Loucy (cell line): Measurements from ENCODE around the gene GPR152.
A peak's percentile ranks its signal among the peaks of the same experiment; 100 is the strongest.

ENCODE experiments used
- H2AFZ ChIP-seq: fragments of 200-600 bp; sonication (generic); 2 replicates; pipeline ENCODE4 v1.6.0; 2016; ENCODE audit warnings: antibody characterized with exemption, mild to moderate bottlenecking, low read length, moderate library complexity
- H3F3A ChIP-seq: fragments of 200-600 bp; 2 replicates; pipeline ENCODE4 v1.6.0; 2016; ENCODE audit warnings: antibody characterized with exemption, low read depth, mild to moderate bottlenecking
- H3K27me3 ChIP-seq: fragments of 200-600 bp; sonication (generic); 2 replicates; pipeline ENCODE4 v1.6.1; 2014; ENCODE audit warnings: low read length, mild to moderate bottlenecking; ENCODE audit not compliant: insufficient read depth, poor library complexity, severe bottlenecking
- H3K36me3 ChIP-seq: fragments of 200-600 bp; sonication (generic); 2 replicates; pipeline ENCODE4 v1.6.1; 2016; ENCODE audit warnings: low read length; ENCODE audit not compliant: insufficient read depth
- H3K4me1 ChIP-seq: fragments of 200-600 bp; sonication (generic); 2 replicates; pipeline ENCODE4 v1.5.1; 2014; ENCODE audit warnings: low read length, mild to moderate bottlenecking; ENCODE audit not compliant: insufficient read depth, poor library complexity, severe bottlenecking
- H3K4me2 ChIP-seq: fragments of 200-600 bp; sonication (generic); 2 replicates; pipeline ENCODE4 v1.6.0; 2014; ENCODE audit warnings: antibody characterized with exemption, low read length, low read depth, mild to moderate bottlenecking; ENCODE audit not compliant: poor library complexity, severe bottlenecking
- H3K4me3 ChIP-seq: fragments of 200-600 bp; sonication (generic); 2 replicates; pipeline ENCODE4 v1.5.1; 2014; ENCODE audit warnings: low read length, mild to moderate bottlenecking, mixed read lengths; ENCODE audit not compliant: poor library complexity, severe bottlenecking
- H3K79me2 ChIP-seq: fragments of 200-600 bp; sonication (generic); 2 replicates; pipeline ENCODE4 v1.6.1; 2014; ENCODE audit warnings: low read length; ENCODE audit not compliant: insufficient read depth
- H3K9ac ChIP-seq: fragments of 200-600 bp; sonication (generic); 2 replicates; pipeline ENCODE4 v1.6.0; 2014; ENCODE audit warnings: mild to moderate bottlenecking, low read depth, low read length, moderate library complexity; ENCODE audit not compliant: poor library complexity, severe bottlenecking
- H3K9me2 ChIP-seq: fragments of 200-600 bp; sonication (generic); replicated peaks from 2 replicates; pipeline ENCODE4 v1.6.1; 2016; ENCODE audit warnings: low read depth, low read length, mixed read lengths
- H3K9me3 ChIP-seq: fragments of 200-600 bp; sonication (generic); 2 replicates; pipeline ENCODE4 v1.6.1; 2014; ENCODE audit warnings: mild to moderate bottlenecking, antibody characterized with exemption, low read length, low read depth; ENCODE audit not compliant: insufficient read depth
- H4K20me1 ChIP-seq: fragments of 200-600 bp; sonication (generic); 2 replicates; pipeline ENCODE4 v1.6.0; 2014; ENCODE audit warnings: antibody characterized with exemption, low read length, mild to moderate bottlenecking; ENCODE audit not compliant: insufficient read depth, poor library complexity, severe bottlenecking
- CTCF ChIP-seq: fragments of 200-600 bp; sonication (generic); conservative IDR thresholded peaks from 2 replicates; pipeline ENCODE4 v1.5.1; 2014; ENCODE audit warnings: mild to moderate bottlenecking, antibody characterized with exemption, low read length
- EZH2phosphoT487 ChIP-seq: fragments of 200-600 bp; IDR thresholded peaks from 2 replicates; pipeline ENCODE4 v1.6.1; 2018; ENCODE audit warnings: antibody characterized with exemption, mild to moderate bottlenecking, moderate library complexity, borderline replicate concordance

GPR152 gene

DNA sequence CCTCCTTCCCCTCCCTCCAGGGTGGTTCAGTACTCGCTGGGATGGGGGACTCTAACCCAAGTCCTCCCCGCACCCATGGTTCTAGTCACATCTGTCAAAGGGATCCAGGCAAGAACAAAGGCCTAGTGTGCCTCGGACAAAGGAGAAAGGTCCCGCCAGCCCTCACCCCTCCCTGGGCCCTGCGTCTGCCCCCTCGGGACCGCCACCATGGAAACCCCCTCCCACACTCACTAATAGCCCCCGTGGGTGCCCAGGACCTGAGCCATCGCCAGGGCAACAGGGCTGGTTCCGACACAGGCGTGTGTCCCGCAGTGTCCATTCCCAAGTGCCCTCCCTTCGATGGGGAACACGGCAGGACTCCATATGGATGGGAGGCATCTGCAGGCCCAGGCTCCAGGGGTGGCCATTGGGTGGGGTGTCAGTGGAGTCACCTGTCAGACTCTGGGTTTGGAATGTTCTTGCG, 42.1 kb downstream of the GPR152 start:
- Histone ChIP-seq H3K9ac (peak overlapping the region; percentile 99), H3K4me3 (peak overlapping the region; percentile 89), H2AFZ (no peak overlapping the region), H3K4me1 (peaks cover 67% of the 10 kb centered on the region), H4K20me1 (no peaks in the 10 kb centered on the region), H3K9me3 (no peaks in the 10 kb centered on the region), H3F3A (peaks cover 26% of the 10 kb centered on the region), H3K9me2 (no peaks in the 10 kb centered on the region), H3K4me2 (peak overlapping the region; percentile 98), H3K79me2 (peaks cover 41% of the 10 kb centered on the region), H3K27me3 (no peaks in the 10 kb centered on the region), H3K36me3 (no peaks in the 10 kb centered on the region)
- TF ChIP-seq CTCF (peak; percentile 2; the same call in 1 of the 2 replicates), EZH2phosphoT487 (no peak)

GRCh38 chr11:67409781-67410368, 42.7 kb downstream of the GPR152 start:
- Histone ChIP-seq H3K9me2 (no peaks in the 10 kb centered on the region), H3K9me3 (no peaks in the 10 kb centered on the region), H3K79me2 (peaks cover 46% of the 10 kb centered on the region), H4K20me1 (peaks cover 3% of the 10 kb centered on the region), H3F3A (peaks cover 26% of the 10 kb centered on the region), H3K4me1 (peaks cover 72% of the 10 kb centered on the region), H2AFZ (no peak overlapping the region), H3K27me3 (no peaks in the 10 kb centered on the region), H3K4me2 (peak overlapping the region; percentile 98), H3K9ac (peak overlapping the region; percentile 99), H3K4me3 (peak overlapping the region; percentile 89), H3K36me3 (no peaks in the 10 kb centered on the region)
- TF ChIP-seq EZH2phosphoT487 (no peak), CTCF (0 out of 2 replicates have a peak, but pooled peaks have one; percentile 22)

- Histone ChIP-seq H3K9ac (peak overlapping the region; percentile 99), H3K36me3 (no peaks in the 10 kb centered on the region), H3K4me1 (peaks cover 77% of the 10 kb centered on the region), H3K79me2 (peaks cover 52% of the 10 kb centered on the region), H3K4me2 (peak overlapping the region; percentile 98), H3K9me2 (no peaks in the 10 kb centered on the region), H3F3A (peaks cover 26% of the 10 kb centered on the region), H3K27me3 (no peaks in the 10 kb centered on the region), H3K9me3 (no peaks in the 10 kb centered on the region), H2AFZ (no peak overlapping the region), H3K4me3 (peak overlapping the region; percentile 89), H4K20me1 (peaks cover 7% of the 10 kb centered on the region)
- TF ChIP-seq EZH2phosphoT487: no peak
- no peak for TF ChIP-seq CTCF
These were observed 43.3 kb downstream of the GPR152 start for GRCh38 chr11:67409261-67409666.
